ENCODE results near the gene LPP.

LPP gene

DNA sequence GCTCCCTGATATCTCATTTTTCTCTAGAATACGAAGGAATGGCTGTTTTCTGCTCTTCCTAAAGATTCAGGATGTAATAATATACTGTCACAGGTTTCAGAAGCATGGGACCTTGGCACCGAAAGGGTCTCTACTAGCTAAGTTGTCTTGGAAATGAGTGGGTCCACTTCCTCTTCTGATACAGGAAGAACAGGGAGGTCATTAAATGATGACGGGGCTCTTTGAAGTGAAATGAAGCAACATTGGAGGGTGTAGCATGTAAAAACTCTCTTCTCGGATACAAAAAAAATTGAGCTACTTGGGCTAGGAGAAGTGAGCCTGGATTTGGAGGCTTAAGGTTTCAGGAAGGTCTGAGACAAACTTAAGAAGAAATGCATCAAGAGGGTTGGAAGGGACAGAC is 668.0 kb downstream of the LPP start:
- Histone ChIP-seq H3K36me3 (replicated peaks; ENCODE audit: insufficient read depth, low read length) (no peaks in the 10 kb centered on the region), H3F3A (ENCODE audit: insufficient read depth, low read length) (no peaks in the 10 kb centered on the region), H3K4me2 (ENCODE audit: low read depth, low read length) (no peak overlapping the region), H4K20me1 (ENCODE audit: insufficient read depth, low read length) (no peaks in the 10 kb centered on the region), H3K27me3 (replicated peaks; ENCODE audit: insufficient read depth, low read length) (no peaks in the 10 kb centered on the region), H2AFZ (ENCODE audit: low read length) (no peak overlapping the region), H3K27ac (ENCODE audit: low read length) (no peak overlapping the region), H3K4me1 (ENCODE audit: low read length) (no peaks in the 10 kb centered on the region), H3K9me2 (replicated peaks; ENCODE audit: insufficient read depth, low read length) (no peaks in the 10 kb centered on the region), H3K79me2 (ENCODE audit: low read length) (no peaks in the 10 kb centered on the region), H3K9me3 (replicated peaks; ENCODE audit: insufficient read depth, low read length) (no peaks in the 10 kb centered on the region), H3K9ac (ENCODE audit: low read length) (no peak overlapping the region), H3K4me3 (ENCODE audit: low read length) (no peak overlapping the region)
- no peak for DNase-seq
- TF ChIP-seq EZH2phosphoT487 (IDR thresholded peaks at IDR 0.05; ENCODE audit: low read length) = no peak
- no peak for TF ChIP-seq EZH2 (optimal IDR thresholded peaks at IDR 0.05; ENCODE audit: low read depth, low read length)
- TF ChIP-seq, protein P1, sequence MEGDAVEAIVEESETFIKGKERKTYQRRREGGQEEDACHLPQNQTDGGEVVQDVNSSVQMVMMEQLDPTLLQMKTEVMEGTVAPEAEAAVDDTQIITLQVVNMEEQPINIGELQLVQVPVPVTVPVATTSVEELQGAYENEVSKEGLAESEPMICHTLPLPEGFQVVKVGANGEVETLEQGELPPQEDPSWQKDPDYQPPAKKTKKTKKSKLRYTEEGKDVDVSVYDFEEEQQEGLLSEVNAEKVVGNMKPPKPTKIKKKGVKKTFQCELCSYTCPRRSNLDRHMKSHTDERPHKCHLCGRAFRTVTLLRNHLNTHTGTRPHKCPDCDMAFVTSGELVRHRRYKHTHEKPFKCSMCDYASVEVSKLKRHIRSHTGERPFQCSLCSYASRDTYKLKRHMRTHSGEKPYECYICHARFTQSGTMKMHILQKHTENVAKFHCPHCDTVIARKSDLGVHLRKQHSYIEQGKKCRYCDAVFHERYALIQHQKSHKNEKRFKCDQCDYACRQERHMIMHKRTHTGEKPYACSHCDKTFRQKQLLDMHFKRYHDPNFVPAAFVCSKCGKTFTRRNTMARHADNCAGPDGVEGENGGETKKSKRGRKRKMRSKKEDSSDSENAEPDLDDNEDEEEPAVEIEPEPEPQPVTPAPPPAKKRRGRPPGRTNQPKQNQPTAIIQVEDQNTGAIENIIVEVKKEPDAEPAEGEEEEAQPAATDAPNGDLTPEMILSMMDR (IDR thresholded peaks at IDR 0.05; ENCODE audit: low read length) = no peak

DNA sequence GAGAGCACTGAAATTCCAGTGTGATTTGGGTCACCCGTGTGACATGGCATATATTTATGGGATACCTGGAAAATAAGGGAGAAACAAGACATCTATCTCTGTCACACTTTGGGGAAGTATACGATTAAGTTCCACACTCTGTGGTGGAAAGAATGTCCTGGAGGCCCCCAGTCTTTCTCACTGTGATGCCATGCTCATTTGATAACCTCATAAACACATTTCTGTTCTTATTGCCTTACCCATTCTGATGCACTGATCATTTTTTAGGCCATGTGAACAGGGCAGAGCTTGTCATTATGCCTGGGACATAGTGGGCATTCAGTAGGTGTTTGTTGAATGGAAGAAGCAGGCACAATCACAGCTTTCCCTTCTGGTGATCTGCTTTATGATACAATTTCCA is 668.5 kb downstream of the LPP start:
- Histone ChIP-seq H3K4me2 (ENCODE audit: low read depth, low read length) (no peak overlapping the region), H3K4me1 (ENCODE audit: low read length) (no peaks in the 10 kb centered on the region), H3K4me3 (ENCODE audit: low read length) (no peak overlapping the region), H3K79me2 (ENCODE audit: low read length) (no peaks in the 10 kb centered on the region), H3F3A (ENCODE audit: insufficient read depth, low read length) (no peaks in the 10 kb centered on the region), H3K9me3 (replicated peaks; ENCODE audit: insufficient read depth, low read length) (no peaks in the 10 kb centered on the region), H2AFZ (ENCODE audit: low read length) (no peak overlapping the region), H3K36me3 (replicated peaks; ENCODE audit: insufficient read depth, low read length) (no peaks in the 10 kb centered on the region), H3K9me2 (replicated peaks; ENCODE audit: insufficient read depth, low read length) (no peaks in the 10 kb centered on the region), H3K27me3 (replicated peaks; ENCODE audit: insufficient read depth, low read length) (no peaks in the 10 kb centered on the region), H3K27ac (ENCODE audit: low read length) (no peak overlapping the region), H4K20me1 (ENCODE audit: insufficient read depth, low read length) (no peaks in the 10 kb centered on the region), H3K9ac (ENCODE audit: low read length) (no peak overlapping the region)
- DNase-seq = no peak
- TF ChIP-seq, protein P1 (IDR thresholded peaks at IDR 0.05; ENCODE audit: low read length) = no peak
- no peak for TF ChIP-seq EZH2 (optimal IDR thresholded peaks at IDR 0.05; ENCODE audit: low read depth, low read length)
- TF ChIP-seq EZH2phosphoT487 (IDR thresholded peaks at IDR 0.05; ENCODE audit: low read length) = no peak

DNA sequence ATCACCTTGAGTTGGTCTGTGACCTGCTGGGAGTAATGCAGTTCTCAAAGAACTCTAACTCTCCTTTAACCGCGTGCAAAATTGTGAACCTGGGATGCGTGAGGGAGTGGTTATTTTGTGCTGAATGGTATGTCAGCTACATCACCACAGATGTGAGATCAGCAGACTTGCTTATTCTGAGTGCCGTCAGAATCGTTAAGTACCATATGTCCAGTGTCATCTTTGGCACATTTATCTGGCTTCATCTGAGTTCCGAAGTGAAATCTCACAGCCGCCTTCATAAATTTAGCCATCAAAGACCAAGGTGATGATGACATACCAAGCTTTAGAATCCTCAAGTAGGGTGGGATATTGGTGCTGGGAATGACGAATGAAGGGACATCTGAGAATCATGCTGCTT is 670.6 kb downstream of the LPP start:
- no peaks in the 10 kb centered on the region for H3K79me2 ChIP-seq (ENCODE audit: low read length)
- H3K27me3 ChIP-seq (replicated peaks; ENCODE audit: insufficient read depth, low read length) = no peaks in the 10 kb centered on the region
- H3K9me3 ChIP-seq (replicated peaks; ENCODE audit: insufficient read depth, low read length) = no peaks in the 10 kb centered on the region
- H3K4me3 ChIP-seq (ENCODE audit: low read length) = no peak overlapping the region
- H3K4me1 ChIP-seq (ENCODE audit: low read length) = no peaks in the 10 kb centered on the region
- no peak overlapping the region for H3K27ac ChIP-seq (ENCODE audit: low read length)
- no peak overlapping the region for H3K9ac ChIP-seq (ENCODE audit: low read length)
- H3F3A ChIP-seq (ENCODE audit: insufficient read depth, low read length) = no peaks in the 10 kb centered on the region
- no peak for DNase-seq
- no peak overlapping the region for H3K4me2 ChIP-seq (ENCODE audit: low read depth, low read length)
- H3K9me2 ChIP-seq (replicated peaks; ENCODE audit: insufficient read depth, low read length) = no peaks in the 10 kb centered on the region
- H2AFZ ChIP-seq (ENCODE audit: low read length) = no peak overlapping the region
- TF ChIP-seq EZH2phosphoT487 (IDR thresholded peaks at IDR 0.05; ENCODE audit: low read length) = no peak
- no peak for TF ChIP-seq EZH2 (optimal IDR thresholded peaks at IDR 0.05; ENCODE audit: low read depth, low read length)
- TF ChIP-seq, protein P1 (IDR thresholded peaks at IDR 0.05; ENCODE audit: low read length) = no peak
- H4K20me1 ChIP-seq (ENCODE audit: insufficient read depth, low read length) = no peaks in the 10 kb centered on the region
- H3K36me3 ChIP-seq (replicated peaks; ENCODE audit: insufficient read depth, low read length) = no peaks in the 10 kb centered on the region

Measured in MM.1S (cell line).